Hepatocyte (in vitro differentiated cells): ENCODE measurements around the gene FERD3L. TPM values are rescaled to one million over a fixed set of nuclear protein-coding genes. Genes with fewer than 3 reads are reported as not detected.

Experiments used
- DNase-seq: peaks from one replicate; pipeline ENCODE4 v3.0.0-alpha.2; 2016; ENCODE audit warnings: low spot score
- H2AFZ ChIP-seq: fragments of 200-600 bp; sonication (generic); 2 replicates; pipeline ENCODE4 v1.6.0; 2016; ENCODE audit warnings: antibody characterized with exemption, mild to moderate bottlenecking
- H3K27ac ChIP-seq: fragments of 200-600 bp; sonication (generic); 2 replicates; pipeline ENCODE4 v1.5.1; 2016; ENCODE audit warnings: mild to moderate bottlenecking
- H3K27me3 ChIP-seq: fragments of 200-600 bp; sonication (generic); 2 replicates; pipeline ENCODE4 v1.6.1; 2016
- H3K36me3 ChIP-seq: fragments of 200-600 bp; sonication (generic); replicated peaks from 2 replicates; pipeline ENCODE4 v1.5.1; 2016; ENCODE audit warnings: low read depth; ENCODE audit not compliant: insufficient read depth
- H3K4me1 ChIP-seq: fragments of 200-600 bp; sonication (generic); 2 replicates; pipeline ENCODE4 v1.5.1; 2016; ENCODE audit warnings: mild to moderate bottlenecking, moderate library complexity; ENCODE audit not compliant: insufficient read depth
- H3K4me2 ChIP-seq: fragments of 200-600 bp; sonication (generic); 2 replicates; pipeline ENCODE4 v1.6.0; 2016
- H3K4me3 ChIP-seq: fragments of 200-600 bp; sonication (generic); 2 replicates; pipeline ENCODE4 v1.5.1; 2016; ENCODE audit warnings: mild to moderate bottlenecking
- H3K79me2 ChIP-seq: fragments of 200-600 bp; sonication (generic); 2 replicates; pipeline ENCODE4 v1.6.0; 2017; ENCODE audit warnings: mild to moderate bottlenecking
- H3K9me2 ChIP-seq: fragments of 200-600 bp; sonication (generic); replicated peaks from 2 replicates; pipeline ENCODE4 v1.6.0; 2017; ENCODE audit warnings: mild to moderate bottlenecking; ENCODE audit not compliant: insufficient read depth
- H3K9me3 ChIP-seq: fragments of 200-600 bp; sonication (generic); 2 replicates; pipeline ENCODE4 v1.5.1; 2016; ENCODE audit warnings: low read depth, mild to moderate bottlenecking
- H4K20me1 ChIP-seq: fragments of 200-600 bp; sonication (generic); 2 replicates; pipeline ENCODE4 v1.6.0; 2016; ENCODE audit warnings: mild to moderate bottlenecking; ENCODE audit not compliant: insufficient read depth, poor library complexity, severe bottlenecking
- CTCF ChIP-seq: fragments of 200-600 bp; sonication (generic); IDR thresholded peaks from 2 replicates; pipeline ENCODE4 v1.5.1; 2016; ENCODE audit warnings: antibody characterized with exemption, mild to moderate bottlenecking; ENCODE audit not compliant: poor library complexity
- EZH2 ChIP-seq: fragments of 200-600 bp; sonication (generic); IDR thresholded peaks from 2 replicates; pipeline ENCODE4 v1.6.1; 2016; ENCODE audit warnings: antibody characterized with exemption, mild to moderate bottlenecking, borderline replicate concordance
- EZH2phosphoT487 ChIP-seq: fragments of 200-600 bp; sonication (generic); IDR thresholded peaks from one replicate; pipeline ENCODE4 v1.6.1; 2018; ENCODE audit warnings: antibody characterized with exemption, mild to moderate bottlenecking, low read depth, moderate library complexity; ENCODE audit not compliant: unreplicated experiment, severe bottlenecking
- WGBS: methylation state at CpG from one replicate; pipeline ENCODE4 v1.1.6; 2016; ENCODE audit warnings: low lambda C conversion rate; ENCODE audit errors: missing lambda C conversion rate; 5-methylcytosine and 5-hydroxymethylcytosine counted together
- polyA plus RNA-seq: library from polyadenylated mRNA; unstranded; fragments of >200 nt; fragmentation: Nextera tagmentation; extraction: Ambion mirVana; gene quantifications from 2 replicates; pipeline ENCODE4 v1.2.1, GENCODE V29; 2016
- total RNA-seq: library from RNA; depleted of rRNA; stranded (reverse); fragments of >200 nt; gene quantifications from 2 replicates; pipeline ENCODE4 v1.2.3, GENCODE V29; 2014

FERD3L gene
- total and polyA plus RNA-seq, 2 experiments from 2014 or later = not detected

DNA sequence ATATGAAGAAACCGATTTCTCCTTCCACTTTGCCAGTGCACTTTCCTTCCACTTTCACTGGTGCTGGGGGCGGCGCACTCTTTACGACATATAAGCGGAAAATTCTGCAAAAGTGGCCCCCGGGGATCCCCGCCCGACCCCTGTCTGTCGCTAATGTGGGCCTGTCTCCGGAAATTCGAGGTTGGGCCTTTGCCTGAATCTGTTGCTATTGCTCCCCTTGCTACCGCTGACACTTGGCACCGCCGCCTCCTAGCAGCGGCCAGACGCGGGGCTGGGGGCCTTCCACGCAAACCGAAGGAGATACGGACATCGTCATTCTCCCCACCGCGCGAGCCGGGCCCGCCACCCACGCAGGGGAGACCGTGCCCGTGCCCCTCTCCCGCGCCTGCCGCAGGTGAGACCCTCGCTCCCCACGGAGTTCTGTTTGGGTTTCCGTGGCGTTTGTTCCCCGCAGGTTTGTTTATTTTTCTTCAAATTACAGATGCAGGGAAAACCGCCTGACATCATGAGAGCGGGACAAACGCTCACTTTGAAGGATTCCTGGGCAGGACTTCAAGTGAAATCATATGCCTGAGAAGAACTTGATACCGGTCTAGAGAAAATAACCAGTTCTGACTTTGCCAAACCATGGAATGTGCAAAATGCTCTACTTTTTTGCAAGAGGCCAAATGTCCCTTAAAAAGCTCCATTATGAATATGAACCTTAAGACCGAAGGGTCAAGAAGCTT lies 32.8 kb downstream of the FERD3L start:
- TF ChIP-seq EZH2 (peak; percentile 86), CTCF (no peak), EZH2phosphoT487 (no peak)
- H3K4me1 ChIP-seq = peaks cover 17% of the 10 kb centered on the region
- H3K4me2 ChIP-seq = peak overlapping the region; percentile 89
- 3% methylated on average over 39 of the region's 42 CpGs for WGBS
- H4K20me1 ChIP-seq = peaks cover 22% of the 10 kb centered on the region
- no peak overlapping the region for H2AFZ ChIP-seq
- peaks cover 89% of the 10 kb centered on the region for H3K27me3 ChIP-seq
- no peaks in the 10 kb centered on the region for H3K9me2 ChIP-seq
- peak overlapping the region; percentile 53 for H3K4me3 ChIP-seq
- peaks cover 54% of the 10 kb centered on the region for H3K79me2 ChIP-seq
- peak overlapping the region; percentile 91 for H3K27ac ChIP-seq
- DNase-seq = no peak
- no peaks in the 10 kb centered on the region for H3K36me3 ChIP-seq
- no peaks in the 10 kb centered on the region for H3K9me3 ChIP-seq

GRCh38 chr7:19111474-19112273 lies 33.5 kb downstream of the FERD3L start:
- Histone ChIP-seq H3K27me3 (peaks cover 97% of the 10 kb centered on the region), H2AFZ (no peak overlapping the region), H3K9me3 (no peaks in the 10 kb centered on the region), H3K79me2 (peaks cover 54% of the 10 kb centered on the region), H3K4me1 (peaks cover 23% of the 10 kb centered on the region), H3K36me3 (no peaks in the 10 kb centered on the region), H3K4me2 (peak overlapping the region; percentile 89), H3K4me3 (peak overlapping the region; percentile 53), H3K27ac (peak overlapping the region; percentile 91), H4K20me1 (peaks cover 22% of the 10 kb centered on the region), H3K9me2 (no peaks in the 10 kb centered on the region)
- TF ChIP-seq EZH2phosphoT487 = no peak
- no peak for TF ChIP-seq EZH2
- no peak for TF ChIP-seq CTCF
- DNase-seq = no peak
- 12% methylated on average over 15 of the region's 15 CpGs for WGBS

GRCh38 chr7:19110776-19111175 lies 34.4 kb downstream of the FERD3L start:
- Histone ChIP-seq H3K4me3 (no peak overlapping the region), H3K4me2 (peak overlapping the region; percentile 89), H3K4me1 (peaks cover 31% of the 10 kb centered on the region), H2AFZ (no peak overlapping the region), H4K20me1 (peaks cover 16% of the 10 kb centered on the region), H3K27ac (peak overlapping the region; percentile 91), H3K27me3 (peaks cover 99% of the 10 kb centered on the region), H3K36me3 (no peaks in the 10 kb centered on the region), H3K9me3 (no peaks in the 10 kb centered on the region), H3K79me2 (peaks cover 51% of the 10 kb centered on the region), H3K9me2 (no peaks in the 10 kb centered on the region)
- WGBS = 12% methylated on average over 6 of the region's 6 CpGs
- DNase-seq = no peak
- TF ChIP-seq EZH2phosphoT487 (no peak), CTCF (no peak), EZH2 (no peak)
